H9 (cell line): ENCODE measurements around the gene GRIA2. TPM values are rescaled to one million over a fixed set of nuclear protein-coding genes. Genes with fewer than 3 reads are reported as not detected.

Source experiments
- DNase-seq: peaks from one replicate; pipeline ENCODE4 v3.0.0-alpha.2; 2017
- H2AFZ ChIP-seq: one replicate; pipeline ENCODE4 v1.6.1; 2013; ENCODE audit warnings: mild to moderate bottlenecking, low read length, control low read depth, moderate library complexity
- H2AK5ac ChIP-seq: 2 replicates; pipeline ENCODE4 v1.6.1; 2013; ENCODE audit warnings: low read length, control low read depth, mixed read lengths; ENCODE audit not compliant: insufficient read length
- H2BK120ac ChIP-seq: one replicate; pipeline ENCODE4 v1.6.1; 2013; ENCODE audit warnings: low read depth, mild to moderate bottlenecking, low read length, control low read depth, inconsistent platforms; ENCODE audit not compliant: poor library complexity, severe bottlenecking
- H2BK12ac ChIP-seq: 2 replicates; pipeline ENCODE4 v1.6.1; 2013; ENCODE audit warnings: low read length, control low read depth, mixed read lengths, low read depth; ENCODE audit not compliant: insufficient read length
- H2BK15ac ChIP-seq: 2 replicates; pipeline ENCODE4 v1.6.1; 2013; ENCODE audit warnings: low read depth, low read length, control low read depth
- H2BK20ac ChIP-seq: one replicate; pipeline ENCODE4 v1.6.1; 2013; ENCODE audit warnings: low read depth, mild to moderate bottlenecking, low read length, control low read depth, inconsistent platforms; ENCODE audit not compliant: poor library complexity, severe bottlenecking
- H2BK5ac ChIP-seq: 2 replicates; pipeline ENCODE4 v1.6.1; 2013; ENCODE audit warnings: low read length, control low read depth, mixed read lengths; ENCODE audit not compliant: insufficient read length
- H3K14ac ChIP-seq: 2 replicates; pipeline ENCODE4 v1.6.1; 2013; ENCODE audit warnings: low read length, control low read depth; ENCODE audit not compliant: insufficient read depth
- H3K18ac ChIP-seq: 2 replicates; pipeline ENCODE4 v1.6.1; 2013; ENCODE audit warnings: low read depth, mild to moderate bottlenecking, mixed read lengths, low read length, control low read depth; ENCODE audit not compliant: insufficient read length
- H3K23ac ChIP-seq: 2 replicates; pipeline ENCODE4 v1.6.1; 2013; ENCODE audit warnings: low read length, control low read depth, mixed read lengths, low read depth; ENCODE audit not compliant: insufficient read length
- H3K23me2 ChIP-seq: 2 replicates; pipeline ENCODE4 v1.6.1; 2013; ENCODE audit warnings: low read depth, mild to moderate bottlenecking, mixed read lengths, low read length, control low read depth; ENCODE audit not compliant: insufficient read length, poor library complexity, severe bottlenecking
- H3K27ac ChIP-seq: 2 replicates; pipeline ENCODE4 v1.5.1; 2013; ENCODE audit warnings: low read length, control low read depth, mixed read lengths, low read depth; ENCODE audit not compliant: insufficient read length
- H3K27me3 ChIP-seq: 2 replicates; pipeline ENCODE4 v1.6.1; 2013; ENCODE audit warnings: low read length, control low read depth, inconsistent platforms; ENCODE audit not compliant: insufficient read depth
- H3K4ac ChIP-seq: 2 replicates; pipeline ENCODE4 v1.6.1; 2013; ENCODE audit warnings: low read depth, mild to moderate bottlenecking, control low read depth, inconsistent platforms, low read length, moderate library complexity
- H3K4me1 ChIP-seq: 2 replicates; pipeline ENCODE4 v1.6.1; 2013; ENCODE audit warnings: low read length, control low read depth, inconsistent platforms; ENCODE audit not compliant: insufficient read depth
- H3K4me2 ChIP-seq: 2 replicates; pipeline ENCODE4 v1.6.1; 2013; ENCODE audit warnings: low read length, control low read depth, mixed read lengths; ENCODE audit not compliant: insufficient read length, insufficient read depth
- H3K56ac ChIP-seq: 2 replicates; pipeline ENCODE4 v1.6.1; 2013; ENCODE audit warnings: low read depth, mild to moderate bottlenecking, mixed read lengths, low read length, control low read depth; ENCODE audit not compliant: insufficient read length
- H3K79me1 ChIP-seq: 2 replicates; pipeline ENCODE4 v1.6.1; 2013; ENCODE audit warnings: low read depth, mild to moderate bottlenecking, moderate library complexity, low read length, control low read depth, inconsistent platforms; ENCODE audit not compliant: insufficient read depth, poor library complexity, severe bottlenecking
- H3K79me2 ChIP-seq: 2 replicates; pipeline ENCODE4 v1.6.1; 2013; ENCODE audit warnings: low read length, control low read depth, inconsistent platforms; ENCODE audit not compliant: insufficient read depth
- H3K9ac ChIP-seq: 2 replicates; pipeline ENCODE4 v1.6.1; 2013; ENCODE audit warnings: low read length, control low read depth, mixed read lengths; ENCODE audit not compliant: insufficient read length; ENCODE audit errors: extremely low read depth
- H3K9me3 ChIP-seq: one replicate; pipeline ENCODE4 v1.6.1; 2013; ENCODE audit warnings: low read depth, low read length, inconsistent platforms; ENCODE audit not compliant: control insufficient read depth
- H3T11ph ChIP-seq: one replicate; pipeline ENCODE4 v1.6.1; 2013; ENCODE audit warnings: mild to moderate bottlenecking, low read length, control low read depth, inconsistent platforms
- H4K20me1 ChIP-seq: one replicate; pipeline ENCODE4 v1.6.1; 2013; ENCODE audit not compliant: control insufficient read depth, insufficient read length, insufficient read depth
- H4K5ac ChIP-seq: 2 replicates; pipeline ENCODE4 v1.6.1; 2013; ENCODE audit warnings: low read depth, mild to moderate bottlenecking, mixed read lengths, low read length, control low read depth; ENCODE audit not compliant: insufficient read length
- H4K8ac ChIP-seq: replicated peaks from 2 replicates; pipeline ENCODE4 v1.6.1; 2013; ENCODE audit warnings: low read length, control low read depth, mixed read lengths, low read depth; ENCODE audit not compliant: insufficient read length
- H4K91ac ChIP-seq: 2 replicates; pipeline ENCODE4 v1.6.1; 2013; ENCODE audit warnings: low read depth, mild to moderate bottlenecking, moderate library complexity, mixed read lengths, low read length, control low read depth; ENCODE audit not compliant: insufficient read length
- H3K27ac Mint-ChIP-seq, 3 experiments: 2 replicates in 2 of 3; 3 replicates in 1 of 3; pipeline ENCODE4 v1.8.0; 2020 to 2021; ENCODE audit warnings: mixed read lengths in 3 of 3, mild to moderate bottlenecking in 1 of 3, moderate library complexity in 1 of 3
- H3K27me3 Mint-ChIP-seq: 2 replicates; pipeline ENCODE4 v1.8.0; 2021; ENCODE audit warnings: low read depth, mild to moderate bottlenecking, moderate library complexity, mixed read lengths
- H3K36me3 Mint-ChIP-seq, 3 experiments: 2 replicates in 2 of 3; 3 replicates in 1 of 3; pipeline ENCODE4 v1.8.0; 2020 to 2021; ENCODE audit warnings: low read depth in 3 of 3, mixed read lengths in 3 of 3; ENCODE audit not compliant: insufficient read depth in 1 of 3
- H3K4me1 Mint-ChIP-seq, 2 experiments: 2 replicates each; pipeline ENCODE4 v1.8.0; 2020; ENCODE audit warnings: mixed read lengths in 2 of 2
- H3K4me3 Mint-ChIP-seq, 2 experiments: 2 replicates in 1 of 2; 3 replicates in 1 of 2; pipeline ENCODE4 v1.8.0; 2020 to 2021; ENCODE audit warnings: mild to moderate bottlenecking in 2 of 2, mixed read lengths in 2 of 2, moderate library complexity in 1 of 2
- H3K9me3 Mint-ChIP-seq, 2 experiments: 2 replicates in 1 of 2; 3 replicates in 1 of 2; pipeline ENCODE4 v1.8.0; 2020; ENCODE audit warnings: mild to moderate bottlenecking in 2 of 2, mixed read lengths in 2 of 2, moderate library complexity in 1 of 2
- CTCF ChIP-seq: fragments of 200-600 bp; sonication (generic); conservative IDR thresholded peaks from 3 replicates; pipeline ENCODE4 v1.8.0; 2021; ENCODE audit warnings: antibody characterized with exemption, mild to moderate bottlenecking
- WGBS: extraction: QIAGEN DNeasy Blood & Tissue Kit; methylation state at CpG from one replicate; pipeline ENCODE4 v1.1.7; 2013; ENCODE audit warnings: missing lambda C conversion rate, low lambda C conversion rate, mixed read lengths; ENCODE audit not compliant: insufficient read length; ENCODE audit errors: extremely low coverage; 5-methylcytosine and 5-hydroxymethylcytosine counted together
- total RNA-seq: library from RNA; stranded (reverse); gene quantifications from 2 replicates; pipeline ENCODE4 v1.2.1, GENCODE V29; 2021

Gene GRIA2
- total RNA-seq, 1 experiment from 2014 or later, result not detected

DNA sequence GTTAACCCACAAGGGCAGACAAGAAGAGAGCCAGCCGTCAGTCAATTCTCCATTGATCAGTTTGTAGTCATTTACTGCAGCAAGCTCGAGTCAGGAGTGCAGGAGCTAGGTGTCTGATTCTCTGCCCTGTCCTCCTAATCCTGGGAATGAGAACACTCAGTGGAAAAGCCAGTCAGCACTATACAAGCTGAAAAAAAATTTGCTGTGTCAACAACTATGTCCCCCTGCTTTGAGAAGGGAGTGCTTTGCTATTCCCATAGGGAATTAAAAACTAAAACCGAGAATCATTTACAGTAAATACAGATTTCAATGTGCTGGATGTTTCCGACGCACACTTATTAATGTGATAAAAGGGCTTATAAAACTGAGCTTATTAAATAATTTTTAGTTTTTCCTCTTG is 84.2 kb downstream of the GRIA2 start:
- Histone ChIP-seq H4K8ac (no peak overlapping the region), H3K9me3 (no peaks in the 10 kb centered on the region), H3K27me3 (no peaks in the 10 kb centered on the region), H2BK12ac (no peak overlapping the region), H3K23ac (no peak overlapping the region), H2BK20ac (no peak overlapping the region), H3K27ac (no peak overlapping the region), H2AK5ac (no peak overlapping the region), H4K20me1 (no peaks in the 10 kb centered on the region), H3K56ac (no peak overlapping the region), H3K4me1 (no peaks in the 10 kb centered on the region), H4K5ac (no peak overlapping the region), H3K9ac (no peak overlapping the region), H3K23me2 (no peaks in the 10 kb centered on the region), H2BK5ac (no peak overlapping the region), H3K79me2 (no peaks in the 10 kb centered on the region), H3K4ac (no peak overlapping the region), H3K4me2 (no peak overlapping the region), H3K18ac (no peak overlapping the region), H4K91ac (no peak overlapping the region), H2BK15ac (no peak overlapping the region), H3K79me1 (no peaks in the 10 kb centered on the region), H3K14ac (no peak overlapping the region), H2AFZ (no peak overlapping the region), H2BK120ac (no peak overlapping the region), H3T11ph (no peak overlapping the region)
- Mint-ChIP-seq H3K27me3 (no peaks in the 10 kb centered on the region), H3K27ac (no peak overlapping the region), H3K4me3 (no peak overlapping the region), H3K9me3 (no peaks in the 10 kb centered on the region), H3K4me1 (peaks cover 3 to 4% of the 10 kb centered on the region in 2 experiments; a peak in 3 of 4 replicates), H3K36me3 (no peaks in the 10 kb centered on the region)
- no peak for TF ChIP-seq CTCF
- WGBS, result no CpG with 5 or more reads among the region's 5 CpGs
- DNase-seq, result no peak
